Colonic mucosa (tissue), 4 donors: Measurements from ENCODE around the gene PLD1. TPM values are rescaled to one million over a fixed set of nuclear protein-coding genes. Genes with fewer than 3 reads are reported as not detected.

Source experiments
- DNase-seq: peaks from one replicate; pipeline ENCODE4 v3.0.0-alpha.2; 2020
- H3K27ac ChIP-seq: fragments of 200-600 bp; one replicate; pipeline ENCODE4 v1.8.0; 2021
- H3K27me3 ChIP-seq: fragments of 200-600 bp; one replicate; pipeline ENCODE4 v1.8.0; 2021
- H3K36me3 ChIP-seq: fragments of 200-600 bp; one replicate; pipeline ENCODE4 v1.8.0; 2021
- H3K4me1 ChIP-seq: fragments of 200-600 bp; one replicate; pipeline ENCODE4 v1.8.0; 2021; ENCODE audit warnings: mild to moderate bottlenecking
- H3K4me3 ChIP-seq: fragments of 200-600 bp; one replicate; pipeline ENCODE4 v1.8.0; 2021
- H3K9ac ChIP-seq, 2 donors: one replicate each; pipeline ENCODE4 v1.7.0; 2013; ENCODE audit warnings: control low read depth in 2 of 2, low read depth in 2 of 2, low read length in 2 of 2
- H3K9me3 ChIP-seq: fragments of 200-600 bp; one replicate; pipeline ENCODE4 v1.8.0; 2021
- intact Hi-C: fragments of 100-400 bp; cut with DNase I; formaldehyde crosslinking; loops from one replicate; pipeline ENCODE4 v1.14.1; 2022
- total RNA-seq, 2 donors: library from RNA; stranded (reverse); fragmentation: NEBNext Ultra II Directional in 1 of 2; extraction: Animal tissue kit (Norgen Biotek cat#: 25700) in 1 of 2; gene quantifications; one replicate each; pipeline ENCODE4 v1.2.1, GENCODE V29; 2021
- TF ChIP-seq, protein P1 (sequence below): fragments of 200-600 bp; IDR thresholded peaks from one replicate; pipeline ENCODE4 v1.8.0; 2022; ENCODE audit warnings: antibody characterized with exemption, mild to moderate bottlenecking
- donor health status: healthy.
- donor health status: DM: no; HTN: no; CAD: no.
- donor health status: DM: no; HTN: no; CAD: no.

Gene PLD1
- total RNA-seq, 2 donors from 2014 or later: 49.6 to 81.3 TPM

DNA sequence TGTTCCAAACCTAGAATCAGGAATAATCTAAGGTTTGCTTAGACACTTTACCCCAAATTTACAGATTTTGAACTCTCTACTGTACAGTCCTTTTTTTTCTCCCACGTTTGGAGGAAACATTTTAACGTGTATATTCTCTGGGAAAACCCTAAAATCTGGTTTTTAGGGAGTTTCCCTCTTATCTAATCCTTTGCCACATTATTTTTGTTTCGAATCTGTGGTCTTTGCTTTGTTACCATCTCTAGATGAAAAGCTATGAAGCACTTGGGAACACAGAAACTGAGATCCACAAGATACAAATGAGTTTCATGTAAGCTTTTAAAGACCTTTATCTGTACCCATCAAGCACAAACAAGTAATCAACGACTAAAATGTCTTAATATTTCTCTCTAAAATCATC lies 41.3 kb downstream of the PLD1 start:
- TF ChIP-seq, protein P1, sequence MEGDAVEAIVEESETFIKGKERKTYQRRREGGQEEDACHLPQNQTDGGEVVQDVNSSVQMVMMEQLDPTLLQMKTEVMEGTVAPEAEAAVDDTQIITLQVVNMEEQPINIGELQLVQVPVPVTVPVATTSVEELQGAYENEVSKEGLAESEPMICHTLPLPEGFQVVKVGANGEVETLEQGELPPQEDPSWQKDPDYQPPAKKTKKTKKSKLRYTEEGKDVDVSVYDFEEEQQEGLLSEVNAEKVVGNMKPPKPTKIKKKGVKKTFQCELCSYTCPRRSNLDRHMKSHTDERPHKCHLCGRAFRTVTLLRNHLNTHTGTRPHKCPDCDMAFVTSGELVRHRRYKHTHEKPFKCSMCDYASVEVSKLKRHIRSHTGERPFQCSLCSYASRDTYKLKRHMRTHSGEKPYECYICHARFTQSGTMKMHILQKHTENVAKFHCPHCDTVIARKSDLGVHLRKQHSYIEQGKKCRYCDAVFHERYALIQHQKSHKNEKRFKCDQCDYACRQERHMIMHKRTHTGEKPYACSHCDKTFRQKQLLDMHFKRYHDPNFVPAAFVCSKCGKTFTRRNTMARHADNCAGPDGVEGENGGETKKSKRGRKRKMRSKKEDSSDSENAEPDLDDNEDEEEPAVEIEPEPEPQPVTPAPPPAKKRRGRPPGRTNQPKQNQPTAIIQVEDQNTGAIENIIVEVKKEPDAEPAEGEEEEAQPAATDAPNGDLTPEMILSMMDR: no peak
- Histone ChIP-seq H3K9ac (no peak overlapping the region), H3K27me3 (no peaks in the 10 kb centered on the region), H3K27ac (no peak overlapping the region), H3K9me3 (no peaks in the 10 kb centered on the region), H3K36me3 (no peaks in the 10 kb centered on the region), H3K4me1 (no peaks in the 10 kb centered on the region), H3K4me3 (no peak overlapping the region)
- no peak for DNase-seq
- intact Hi-C loops: no loop called here

DNA sequence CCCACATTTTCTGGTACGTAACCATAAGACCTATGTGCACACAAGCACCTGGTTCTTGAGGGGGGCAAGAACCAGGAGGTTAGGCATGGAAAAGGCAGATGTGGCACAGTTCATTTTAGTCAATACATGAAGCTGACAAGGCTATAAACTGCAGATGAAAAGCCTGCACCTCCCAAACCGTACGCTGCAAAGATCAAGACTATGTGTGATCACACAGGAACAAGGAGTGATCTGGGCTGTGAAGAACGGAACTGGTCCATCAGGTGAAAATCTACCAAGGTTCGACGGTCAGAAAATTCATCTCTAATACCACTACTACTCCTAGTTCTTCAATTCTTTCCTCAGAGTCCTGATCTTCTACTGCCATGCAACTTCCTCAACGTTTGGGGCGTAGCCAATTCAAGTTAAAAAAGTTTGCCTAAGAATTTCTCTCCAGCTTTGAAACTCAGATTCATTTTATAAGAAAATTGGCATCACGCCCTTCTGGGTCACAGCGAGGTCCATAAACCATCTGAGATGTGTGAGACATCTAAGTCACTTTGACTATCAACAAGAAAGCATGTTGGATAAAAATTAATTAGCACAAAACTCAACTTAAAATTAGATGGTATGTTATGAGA lies 41.9 kb downstream of the PLD1 start:
- TF ChIP-seq, protein P1: no peak
- Histone ChIP-seq H3K9ac (no peak overlapping the region), H3K4me1 (no peaks in the 10 kb centered on the region), H3K4me3 (no peak overlapping the region), H3K27me3 (no peaks in the 10 kb centered on the region), H3K9me3 (no peaks in the 10 kb centered on the region), H3K36me3 (no peaks in the 10 kb centered on the region), H3K27ac (no peak overlapping the region)
- intact Hi-C loops: no loop called here
- no peak for DNase-seq

DNA sequence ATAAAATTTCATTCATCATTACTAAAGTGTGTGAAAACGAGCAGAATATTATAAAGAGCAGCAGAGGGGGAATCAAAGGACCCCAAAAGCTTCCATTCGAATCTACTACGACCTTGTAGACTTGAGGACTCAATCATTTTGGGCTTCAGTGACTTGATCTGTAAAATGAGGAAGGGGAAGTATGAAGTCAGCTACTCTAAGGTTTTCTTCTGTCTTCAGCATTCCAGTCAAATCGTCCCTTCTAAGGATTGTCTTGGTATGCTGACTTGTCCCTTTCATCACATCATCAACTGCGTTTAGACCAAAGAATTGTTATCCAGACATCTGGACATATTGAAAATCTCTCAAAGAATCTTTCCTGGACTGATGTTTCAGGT lies 44.8 kb downstream of the PLD1 start:
- Histone ChIP-seq H3K4me1 (no peaks in the 10 kb centered on the region), H3K9ac (no peak overlapping the region), H3K4me3 (no peak overlapping the region), H3K27me3 (no peaks in the 10 kb centered on the region), H3K9me3 (no peaks in the 10 kb centered on the region), H3K36me3 (no peaks in the 10 kb centered on the region), H3K27ac (no peak overlapping the region)
- no peak for DNase-seq
- intact Hi-C loops: no loop called here
- TF ChIP-seq, protein P1: no peak

DNA sequence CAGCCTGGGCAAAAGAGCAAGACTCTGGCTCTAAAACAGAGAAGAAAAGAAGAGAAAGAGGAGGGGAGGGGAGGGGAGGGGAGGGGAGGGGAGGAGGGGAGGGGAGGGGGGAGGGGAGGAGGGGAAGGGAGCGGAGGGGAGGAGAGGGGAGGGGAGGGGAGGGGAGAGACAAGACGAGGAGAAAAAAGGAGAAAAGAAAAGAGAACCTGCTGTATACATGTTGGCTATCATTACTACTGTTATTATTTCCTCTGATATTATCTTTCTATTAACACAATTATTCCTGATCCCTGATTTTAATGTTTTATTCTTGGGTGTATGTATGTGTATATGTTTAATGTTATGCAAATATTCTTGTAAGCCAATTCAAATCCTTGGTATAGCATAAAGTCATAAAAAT lies 46.9 kb downstream of the PLD1 start:
- Histone ChIP-seq H3K9me3 (no peaks in the 10 kb centered on the region), H3K4me3 (no peak overlapping the region), H3K27me3 (no peaks in the 10 kb centered on the region), H3K9ac (no peak overlapping the region), H3K36me3 (no peaks in the 10 kb centered on the region), H3K27ac (no peak overlapping the region), H3K4me1 (no peaks in the 10 kb centered on the region)
- TF ChIP-seq, protein P1: no peak
- intact Hi-C loops: no loop called here
- no peak for DNase-seq

DNA sequence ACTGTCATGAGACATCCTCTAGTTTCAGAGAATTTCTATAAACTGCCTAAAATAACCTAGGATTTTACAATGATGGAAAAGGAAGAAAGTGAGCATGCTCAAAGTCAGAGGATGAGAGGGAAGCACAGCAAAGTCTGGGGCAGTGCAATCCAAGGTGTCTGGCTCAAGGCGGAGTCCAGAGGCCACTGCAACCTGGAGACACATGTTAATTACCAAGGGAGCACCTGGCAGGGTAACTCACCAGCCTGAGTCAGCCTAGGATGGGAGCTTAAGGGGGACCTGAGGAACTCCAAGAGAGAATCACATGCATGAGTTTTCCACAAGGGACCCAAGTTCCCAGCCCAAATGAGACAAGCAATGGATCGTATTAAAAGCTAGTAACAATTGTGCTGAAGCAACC lies 49.8 kb downstream of the PLD1 start:
- Histone ChIP-seq H3K27ac (no peak overlapping the region), H3K9me3 (no peaks in the 10 kb centered on the region), H3K9ac (no peak overlapping the region), H3K4me1 (no peaks in the 10 kb centered on the region), H3K27me3 (no peaks in the 10 kb centered on the region), H3K36me3 (no peaks in the 10 kb centered on the region), H3K4me3 (no peak overlapping the region)
- TF ChIP-seq, protein P1: no peak
- DNase-seq: no peak
- intact Hi-C loops: no loop called here
